SH-SY5Y (cell line): ENCODE data around the gene EXOC2.

Experiments
- GATA2 ChIP-seq: IDR thresholded peaks from 2 replicates; pipeline ENCODE4 v1.6.1; 2011; ENCODE audit warnings: mild to moderate bottlenecking, low read depth, low read length
- GATA3 ChIP-seq: IDR thresholded peaks from 2 replicates; pipeline ENCODE4 v1.6.1; 2011; ENCODE audit warnings: low read depth, mild to moderate bottlenecking, low read length, moderate library complexity

DNA sequence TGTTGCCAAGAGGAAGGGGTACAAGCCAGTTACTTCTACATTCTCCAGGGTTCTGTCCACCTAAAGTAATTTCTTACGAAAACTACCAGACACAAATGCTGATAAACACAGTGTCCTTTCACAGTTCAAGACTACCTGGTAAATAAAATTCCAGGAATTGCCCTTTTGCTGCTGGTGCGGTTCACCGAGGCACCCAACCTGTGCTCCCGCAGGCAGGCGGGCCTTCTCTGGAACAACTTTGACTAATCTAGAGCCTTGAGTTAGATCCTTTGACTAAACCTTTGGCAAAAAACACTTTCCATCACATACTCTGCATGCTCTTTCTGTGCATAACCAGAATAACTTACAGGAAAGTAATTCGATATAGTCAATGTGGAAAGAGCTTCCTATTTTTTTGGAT, 143.0 kb downstream of the EXOC2 start:
- no peak for TF ChIP-seq GATA2
- TF ChIP-seq GATA3 = no peak
